Skeletal muscle cell (primary cell): Measurements from ENCODE around the gene OR8B8.
"Not testable (repeated sequence)": the region's sequence is repeated elsewhere in the genome, so short reads cannot be mapped to it uniquely, and the experiment has no call there.

Experiments
- DNase-seq: peaks from one replicate; pipeline ENCODE4 v3.0.0-alpha.2; 2010; ENCODE audit warnings: low read depth
- H3K4me3 ChIP-seq: 2 replicates; pipeline ENCODE4 v1.5.1; 2011; ENCODE audit warnings: low read depth, mild to moderate bottlenecking, control low read depth, low read length, moderate library complexity

OR8B8 gene

DNA sequence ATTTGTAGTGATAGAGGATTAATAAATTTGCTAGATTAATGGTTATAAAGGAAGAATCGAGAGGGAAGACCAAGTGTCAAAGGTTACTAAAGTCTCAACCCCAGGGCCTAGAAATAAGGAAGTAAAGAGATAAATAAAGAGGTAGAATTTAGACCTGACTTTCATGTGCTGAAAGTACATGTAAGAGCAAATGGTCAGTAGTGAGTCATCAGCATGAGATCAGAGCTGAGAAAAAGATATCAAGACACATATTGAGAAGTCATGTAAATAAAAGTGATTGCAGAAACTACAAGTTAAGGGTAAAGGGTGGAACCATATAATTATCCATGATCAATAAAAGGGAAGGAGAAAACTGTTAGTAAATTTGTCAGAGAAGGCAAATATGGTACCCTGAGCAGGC is 1.4 kb upstream of the OR8B8 start:
- DNase-seq, result peak; percentile 10
- no peak overlapping the region for H3K4me3 ChIP-seq

DNA sequence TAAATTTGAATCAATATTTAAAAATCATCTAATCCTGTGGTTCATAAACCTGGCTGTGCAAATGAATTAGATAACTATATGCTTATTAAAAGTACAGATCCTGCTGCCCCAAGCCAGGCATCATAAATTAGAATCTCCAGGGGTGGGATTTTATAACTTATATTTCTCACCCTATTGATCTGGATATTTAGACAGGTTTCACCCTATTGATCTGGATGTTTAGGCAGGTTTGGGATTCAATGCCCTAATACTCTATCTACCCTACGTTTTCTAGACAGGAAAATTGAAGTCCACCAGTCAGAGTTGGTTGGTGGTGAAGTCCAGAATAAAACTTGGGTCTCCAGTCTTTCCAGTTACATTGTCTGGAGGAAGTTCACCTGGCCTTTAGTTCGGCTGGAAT is 2.6 kb downstream of the OR8B8 start:
- no peak for DNase-seq
- no peak overlapping the region for H3K4me3 ChIP-seq

DNA sequence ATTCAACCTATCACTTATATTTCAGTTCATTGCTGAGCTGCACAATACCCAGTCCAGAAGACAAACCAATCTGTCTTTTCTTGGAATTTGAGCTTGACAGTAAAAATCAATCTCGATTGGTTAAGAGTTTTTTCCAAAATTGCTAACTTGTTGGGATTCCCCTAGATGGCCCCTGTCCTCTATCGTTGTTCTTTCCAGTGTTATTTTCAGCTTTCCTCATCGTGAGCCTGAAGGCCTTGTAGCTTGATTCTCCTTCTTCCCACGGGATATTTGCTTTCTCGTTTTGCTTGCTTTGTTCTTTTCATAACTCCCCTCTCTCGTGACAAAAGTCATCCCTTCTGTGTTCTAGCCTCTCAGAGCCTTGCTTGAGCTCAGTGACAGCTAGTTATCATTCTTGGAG is 3.1 kb downstream of the OR8B8 start:
- no peak overlapping the region for H3K4me3 ChIP-seq
- no peak for DNase-seq

DNA sequence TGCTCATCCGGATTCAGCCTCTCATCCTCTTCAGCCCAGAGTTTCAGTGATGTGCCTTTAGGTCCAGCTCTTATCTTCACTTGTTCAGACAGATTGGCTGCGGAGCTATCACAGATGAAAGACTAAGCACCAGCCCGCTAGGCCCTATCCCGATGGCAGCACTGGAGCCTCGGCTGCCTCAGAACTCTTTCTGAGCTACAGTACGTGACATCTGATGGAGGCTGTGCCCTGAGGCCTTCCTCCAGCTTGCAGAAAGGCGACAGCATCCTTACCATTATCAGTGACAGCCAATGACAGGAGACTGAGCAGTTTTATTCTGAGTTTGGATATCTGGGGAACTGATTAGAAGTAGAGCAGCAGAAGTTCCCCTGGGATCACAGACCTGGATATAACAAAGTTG is 4.0 kb downstream of the OR8B8 start:
- DNase-seq, result no peak
- H3K4me3 ChIP-seq, result no peak overlapping the region

DNA sequence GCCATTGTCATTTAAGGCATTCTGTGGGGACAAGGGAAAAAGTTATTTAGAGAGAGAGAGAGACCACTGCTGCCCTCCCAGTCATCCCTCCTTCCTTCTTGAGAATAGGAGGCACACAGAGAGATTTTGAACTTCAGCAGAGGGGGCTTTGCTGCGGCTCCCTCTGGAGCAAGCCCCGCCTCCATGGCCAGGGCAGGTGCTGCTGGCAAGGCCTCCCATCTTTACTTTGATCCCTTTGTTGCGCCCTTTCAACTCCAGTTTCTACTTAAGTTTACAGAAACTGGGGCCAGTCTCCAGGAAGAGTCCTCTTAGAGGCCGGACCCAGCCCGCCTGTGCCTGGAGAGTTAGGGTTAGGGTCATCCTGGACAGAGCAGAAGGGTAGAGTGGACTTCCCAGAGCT is 4.4 kb downstream of the OR8B8 start:
- DNase-seq, result no peak
- H3K4me3 ChIP-seq, result no peak overlapping the region

DNA sequence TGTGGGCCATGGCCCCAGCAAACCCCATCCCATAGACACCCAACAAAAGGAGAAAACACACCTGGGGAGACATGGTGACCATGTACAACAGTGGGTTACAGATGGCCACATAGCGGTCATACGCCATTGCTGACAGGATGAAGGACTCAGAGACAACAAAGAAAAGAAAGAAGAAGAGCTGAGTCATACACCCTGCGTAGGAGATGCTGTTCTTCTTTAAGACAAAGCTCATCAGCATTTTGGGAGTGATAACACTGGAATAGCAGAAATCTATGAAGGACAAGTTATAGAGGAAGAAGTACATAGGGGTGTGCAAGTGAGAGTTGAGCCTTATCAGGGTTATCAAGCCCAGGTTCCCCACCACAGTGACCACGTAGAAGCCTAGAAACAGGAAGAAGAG is 4.9 kb downstream of the OR8B8 start:
- no peak for DNase-seq
- no peak overlapping the region for H3K4me3 ChIP-seq

DNA sequence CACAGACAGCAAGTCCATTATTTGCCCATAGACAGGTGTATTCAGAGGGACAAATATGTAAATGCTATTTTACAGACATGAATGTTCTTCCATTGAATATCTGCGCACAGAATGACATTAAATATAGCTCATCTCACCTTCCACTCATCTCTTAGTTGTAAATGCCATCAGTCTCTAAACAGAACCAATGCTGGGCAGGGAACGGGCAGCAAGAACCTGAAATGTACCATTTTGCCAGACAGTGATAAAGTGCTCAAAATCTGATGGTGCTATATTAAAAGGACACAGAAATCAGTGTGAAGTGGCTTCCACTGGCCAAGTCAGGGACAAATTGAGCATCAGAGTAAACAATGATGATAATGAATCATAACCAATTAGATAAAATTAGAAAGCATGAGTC is 10.8 kb downstream of the OR8B8 start:
- H3K4me3 ChIP-seq, result no peak overlapping the region
- no peak for DNase-seq

DNA sequence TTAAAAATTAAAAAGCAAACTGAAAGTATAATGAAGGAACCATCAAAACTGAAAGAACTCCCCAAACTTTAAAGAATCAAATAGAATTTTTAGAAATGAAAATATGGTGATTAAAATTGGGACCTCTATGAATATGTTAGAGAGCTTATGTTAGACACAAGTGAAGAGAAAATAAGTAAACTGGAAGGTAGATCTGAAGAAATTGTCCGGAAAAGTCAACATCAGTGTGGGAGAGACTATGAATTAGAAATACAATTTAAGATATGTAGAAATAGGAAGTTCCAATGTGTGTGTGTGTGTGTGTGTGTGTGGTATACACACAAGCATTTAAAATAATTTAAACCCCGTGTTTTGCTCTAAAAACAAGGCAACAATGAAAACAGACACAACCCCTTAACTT is 15.9 kb downstream of the OR8B8 start:
- no peak overlapping the region for H3K4me3 ChIP-seq
- no peak for DNase-seq

DNA sequence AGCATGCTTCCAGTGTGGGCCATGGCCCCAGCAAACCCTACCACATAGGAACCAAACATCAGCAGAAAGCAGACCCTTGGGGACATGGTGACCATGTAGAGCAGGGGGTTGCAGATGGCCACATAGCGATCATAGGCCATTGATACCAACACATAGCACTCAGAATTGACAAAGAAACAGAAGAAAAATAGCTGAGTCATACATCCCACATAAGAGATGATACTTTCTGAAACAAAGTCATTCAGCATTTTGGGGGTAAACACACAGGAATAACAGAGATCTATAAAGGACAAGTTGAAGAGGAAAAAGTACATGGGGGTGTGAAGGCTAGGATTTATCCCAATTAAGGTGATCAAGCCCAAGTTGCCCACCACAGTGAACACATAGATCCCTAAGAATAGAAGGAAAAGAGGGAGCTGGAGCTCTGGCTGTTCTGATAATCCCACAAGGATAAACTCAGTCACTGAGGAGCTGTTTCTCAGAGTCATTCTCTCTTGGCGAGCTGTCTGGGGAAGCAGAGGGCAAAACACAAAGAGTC is 21.0 kb downstream of the OR8B8 start, which contains the start of gene OR8B4:
Gene OR8B4 (minus strand): TSS at position 488 of the 538 bp plus-strand sequence. CDS start 0 bp downstream, at position 488.
- no peak within 1 kb of the TSS for H3K4me3 ChIP-seq
- no peak for DNase-seq

DNA sequence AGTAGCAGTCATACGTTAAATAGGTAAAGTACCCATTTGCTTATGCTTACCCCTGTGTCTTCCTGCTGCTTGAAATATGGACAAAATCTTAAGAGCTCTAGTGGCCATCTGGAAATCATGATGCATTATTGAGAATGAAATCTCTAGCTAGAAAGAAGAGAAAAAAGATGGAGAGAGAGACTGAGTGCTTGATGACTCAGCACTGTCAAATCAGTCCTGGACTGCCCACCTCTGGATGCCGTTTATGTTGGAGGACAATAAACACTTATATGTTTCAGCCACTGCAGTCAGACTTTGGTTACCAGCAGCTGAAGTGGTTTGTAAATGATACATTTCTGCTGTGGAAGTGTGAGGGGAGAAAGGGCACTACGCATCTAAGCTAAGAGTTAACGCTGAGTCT is 24.5 kb downstream of the OR8B8 start:
- DNase-seq, result no peak

DNA sequence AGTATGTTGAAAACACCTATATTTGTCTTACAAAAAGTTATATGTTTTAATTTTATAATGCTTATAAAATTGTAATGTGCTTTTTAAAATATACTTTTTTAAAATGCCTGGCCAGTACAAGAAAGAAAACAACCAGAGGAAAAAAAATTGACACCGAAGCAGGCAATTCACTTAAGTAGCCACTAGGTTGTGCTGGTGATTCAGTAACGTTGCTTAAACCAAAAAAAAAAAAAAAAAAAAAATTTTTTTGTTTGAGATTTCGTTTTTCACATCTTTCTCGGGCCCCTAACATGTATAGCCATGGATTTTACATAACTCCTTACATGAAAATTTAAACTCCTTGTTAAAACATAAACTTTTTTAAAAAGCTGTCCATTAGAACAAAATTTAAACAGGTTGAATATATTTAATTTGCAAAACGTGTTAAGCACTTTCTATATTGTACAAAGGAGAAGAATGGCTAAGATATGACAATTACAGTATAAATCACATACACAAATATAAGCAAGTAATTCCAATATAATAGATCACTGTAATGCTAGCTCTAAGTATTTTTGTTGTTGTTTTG is 30.1 kb downstream of the OR8B8 start:
- H3K4me3 ChIP-seq, result no peak overlapping the region
- peak; percentile 21 for DNase-seq

More for the DNA sequence above, 24.5 kb downstream of the OR8B8 start:
- H3K4me3 ChIP-seq, result no peak overlapping the region

DNA sequence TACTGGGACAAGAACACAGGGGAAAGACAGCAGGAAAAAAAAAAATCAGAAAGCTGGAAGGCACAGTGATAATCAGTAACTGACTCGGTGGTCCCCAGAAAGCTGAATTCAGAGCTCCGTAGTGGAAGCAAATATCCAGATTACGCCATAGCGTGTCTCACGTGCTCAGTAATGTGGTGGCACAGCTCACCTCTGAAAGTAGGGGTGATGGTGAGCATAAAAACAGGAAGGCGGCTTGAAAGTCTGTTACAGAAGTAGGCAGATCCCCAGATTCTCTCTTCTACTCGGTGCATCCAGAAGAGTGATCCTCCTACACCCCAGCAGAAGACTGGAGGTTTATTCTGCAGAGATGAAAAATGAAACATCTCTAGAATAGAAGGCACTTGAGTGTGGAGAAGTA is 35.6 kb downstream of the OR8B8 start:
- H3K4me3 ChIP-seq, result no peak overlapping the region
- no peak for DNase-seq

DNA sequence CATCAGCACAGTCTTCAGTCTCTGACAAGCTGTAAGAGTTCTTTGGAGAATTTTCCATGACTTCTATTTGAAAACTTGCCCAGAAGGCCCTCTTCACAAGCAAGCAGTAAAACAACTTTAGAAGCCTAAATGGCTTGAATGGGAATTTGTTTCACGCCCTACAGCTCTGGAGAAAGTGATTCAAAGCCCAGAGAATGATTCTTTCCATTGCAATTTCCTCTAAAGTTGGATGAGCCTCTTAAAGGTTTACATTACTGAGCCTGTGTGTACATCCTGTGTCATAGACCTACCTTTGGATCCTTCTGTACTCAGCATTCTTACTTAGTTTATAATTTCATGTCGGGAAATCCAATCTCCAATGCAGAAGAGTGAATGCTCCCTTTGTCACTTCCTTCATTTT is 39.9 kb downstream of the OR8B8 start:
- DNase-seq, result peak; percentile 11
- no peak overlapping the region for H3K4me3 ChIP-seq

DNA sequence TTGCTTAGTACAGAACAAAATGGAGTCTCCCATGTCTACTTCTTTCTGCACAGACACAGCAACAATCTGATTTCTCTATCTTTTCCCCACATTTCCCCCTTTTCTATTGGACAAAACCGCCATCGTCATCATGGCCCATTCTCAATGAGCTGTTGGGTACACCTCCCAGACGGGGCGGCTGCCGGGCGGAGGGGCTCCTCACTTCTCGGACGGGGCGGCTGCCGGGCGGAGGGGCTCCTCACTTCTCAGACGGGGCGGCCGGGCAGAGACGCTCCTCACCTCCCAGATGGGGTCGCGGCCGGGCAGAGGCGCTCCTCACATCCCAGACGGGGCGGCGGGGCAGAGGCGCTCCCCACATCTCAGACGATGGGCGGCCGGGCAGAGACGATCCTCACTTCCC is 42.3 kb downstream of the OR8B8 start:
- DNase-seq, H3K4me3 ChIP-seq: not testable (repeated sequence)

DNA sequence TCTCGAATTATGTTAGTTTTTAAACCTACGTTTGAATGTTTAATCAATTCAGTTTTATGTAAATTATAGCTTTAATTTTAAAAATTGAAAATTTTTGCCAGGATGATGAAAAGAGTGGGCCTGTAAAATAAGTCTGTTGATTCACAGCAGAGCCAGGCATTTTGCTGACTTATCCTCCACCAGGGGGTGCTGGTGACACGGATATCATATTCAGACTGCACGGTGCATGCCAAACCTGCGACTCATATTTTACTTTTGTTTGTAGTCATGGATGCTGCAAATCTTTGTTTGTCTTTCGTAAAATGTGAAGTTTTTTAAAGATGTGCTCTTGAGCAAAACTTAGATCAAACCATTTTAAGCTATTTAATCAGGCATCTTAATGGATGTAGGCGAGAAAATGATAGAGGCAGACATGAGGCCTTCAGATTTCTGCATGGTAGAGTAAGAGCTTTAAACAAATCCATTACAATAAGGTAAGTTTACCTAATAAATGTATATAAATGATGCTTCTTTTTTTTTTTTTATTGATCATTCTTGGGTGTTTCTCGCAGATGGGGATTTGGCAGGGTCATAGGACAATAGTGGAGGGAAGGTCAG is 43.1 kb downstream of the OR8B8 start:
- H3K4me3 ChIP-seq, result no peak overlapping the region
- peak; percentile 58 for DNase-seq

DNA sequence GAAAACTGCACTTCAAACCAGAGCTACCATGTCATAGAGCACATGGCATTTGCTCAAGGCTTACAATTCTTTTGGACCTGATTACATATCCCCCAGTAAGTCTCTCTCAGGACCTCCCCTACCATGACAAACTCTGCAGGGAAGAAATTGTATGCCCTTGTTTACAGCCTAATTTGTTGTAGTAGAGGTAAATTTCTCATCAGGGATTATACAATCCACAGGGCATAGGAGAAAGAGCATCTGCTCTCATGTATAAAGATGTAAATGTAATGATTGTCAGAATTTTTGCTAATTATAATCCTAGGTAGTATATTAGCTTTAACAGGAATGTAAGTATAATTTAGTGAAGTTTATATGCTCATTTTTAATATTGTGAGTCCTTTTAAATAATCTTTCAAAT is 46.6 kb downstream of the OR8B8 start, which contains the start of gene OR8B3:
Gene OR8B3 (minus strand): TSS at position 101 of the 400 bp plus-strand sequence. CDS start 1,673 bp downstream, outside the sequence.
- no peak within 1 kb of the TSS for H3K4me3 ChIP-seq
- no peak for DNase-seq

DNA sequence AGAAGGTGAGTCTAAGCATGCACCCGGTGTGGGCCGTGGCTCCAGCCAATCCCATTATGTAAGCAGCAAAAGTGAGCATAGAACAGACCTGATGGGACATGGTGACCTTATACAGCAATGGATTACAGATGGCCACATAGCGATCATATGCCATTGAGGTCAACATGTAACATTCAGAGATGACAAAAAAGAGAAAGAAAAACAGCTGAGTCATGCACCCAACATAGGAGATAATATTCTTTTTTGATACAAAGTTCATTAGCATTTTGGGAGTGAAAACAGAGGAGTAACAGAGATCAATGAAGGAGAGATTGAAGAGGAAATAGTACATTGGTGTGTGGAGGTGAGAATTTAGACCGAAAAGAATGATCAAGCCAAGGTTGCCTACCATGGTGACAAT is 48.6 kb downstream of the OR8B8 start:
- not testable (repeated sequence) for DNase-seq, H3K4me3 ChIP-seq

DNA sequence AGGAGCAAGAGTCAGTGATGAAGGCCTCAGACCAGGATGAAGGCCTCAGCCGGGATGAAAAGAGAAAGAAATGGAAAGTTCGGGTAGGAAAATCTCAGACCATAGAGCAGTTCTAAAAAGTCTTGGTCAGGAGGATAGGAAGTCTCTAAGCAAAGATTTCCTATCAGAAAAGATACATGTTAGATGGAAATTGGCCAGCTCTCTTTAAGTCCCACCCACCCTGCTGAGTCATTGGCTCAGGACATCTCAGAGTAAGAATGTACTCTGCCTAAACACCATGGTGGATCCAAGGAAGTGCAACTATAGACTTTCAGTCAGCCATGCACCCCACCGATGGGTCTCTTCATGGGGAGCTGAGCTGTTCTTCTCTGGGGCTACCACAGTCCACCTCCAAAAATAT is 51.1 kb downstream of the OR8B8 start:
- DNase-seq, result peak; percentile 14
- no peak overlapping the region for H3K4me3 ChIP-seq
